ENCODE measurements around the gene ELL3.
A peak's percentile ranks its signal among the peaks of the same experiment; 100 is the strongest.
"Not testable (repeated sequence)": the region's sequence is repeated elsewhere in the genome, so short reads cannot be mapped to it uniquely, and the experiment has no call there.

The ELL3 gene

GRCh38 chr15:43789409-43789808, 12.6 kb upstream of the ELL3 start:
- no peak for DNase-seq

- DNase-seq: no peak
Observed at GRCh38 chr15:43779016-43779415, 2.2 kb upstream of the ELL3 start.

GRCh38 chr15:43777267-43777914, 625 bp upstream of the ELL3 start:
- DNase-seq: peak; percentile 70

- no peak for DNase-seq
Observed at GRCh38 chr15:43776101-43776717, 557 bp downstream of the ELL3 start.

GRCh38 chr15:43775411-43775965, 1.3 kb downstream of the ELL3 start:
- peak; percentile 16 for DNase-seq

GRCh38 chr15:43774062-43774461, 2.7 kb downstream of the ELL3 start:
- no peak for DNase-seq

GRCh38 chr15:43772624-43773023, 4.1 kb downstream of the ELL3 start:
- no peak for DNase-seq

- DNase-seq: peak; percentile 87
Observed at GRCh38 chr15:43771816-43772215, 5.0 kb downstream of the ELL3 start.

- DNase-seq: peak; percentile 65
Observed at GRCh38 chr15:43769584-43770228, 7.1 kb downstream of the ELL3 start.

- no peak for DNase-seq
Observed at GRCh38 chr15:43763819-43764446, 12.8 kb downstream of the ELL3 start.

- no peak for DNase-seq
Observed at GRCh38 chr15:43762824-43763223, 13.9 kb downstream of the ELL3 start.

- DNase-seq: no peak
Observed at GRCh38 chr15:43751885-43752284, 24.9 kb downstream of the ELL3 start.

GRCh38 chr15:43749690-43750345, 26.9 kb downstream of the ELL3 start:
- DNase-seq: peak; percentile 85

GRCh38 chr15:43748376-43748775, 28.4 kb downstream of the ELL3 start:
- peak; percentile 21 for DNase-seq

- peak; percentile 76 for DNase-seq
Observed at GRCh38 chr15:43746903-43747309, 29.9 kb downstream of the ELL3 start.

- DNase-seq: peak; percentile 98
Observed at GRCh38 chr15:43746245-43746902, 30.4 kb downstream of the ELL3 start, which contains the start of gene PDIA3. Gene PDIA3 (plus strand): TSS chr15:43746438. CDS start chr15:43746540, 102 bp downstream.

- DNase-seq: no peak
Observed at GRCh38 chr15:43735416-43735815, 41.4 kb downstream of the ELL3 start.

GRCh38 chr15:43728053-43728725, 48.6 kb downstream of the ELL3 start:
- not testable (repeated sequence) for DNase-seq

GRCh38 chr15:43726306-43726705, 50.5 kb downstream of the ELL3 start:
- not testable (repeated sequence) for DNase-seq

- no peak for DNase-seq
Observed at GRCh38 chr15:43723151-43723550, 53.6 kb downstream of the ELL3 start.

Data from suppressor macrophage treated with lipopolysaccharide for 4 hours (primary cell).